CD14-positive monocyte (primary cell): ENCODE data around the gene RASGRF2. TPM values are rescaled to one million over a fixed set of nuclear protein-coding genes. Genes with fewer than 3 reads are reported as not detected.

Experiments
- DNase-seq, 3 donors: peaks; one replicate each; pipeline ENCODE4 v3.0.0-alpha.2; 2011 to 2022
- H2AFZ ChIP-seq: 2 replicates; pipeline ENCODE4 v1.6.0; 2012; ENCODE audit warnings: mild to moderate bottlenecking, low read depth, low read length, inconsistent platforms; ENCODE audit not compliant: insufficient read depth, poor library complexity, severe bottlenecking
- H3K27ac ChIP-seq, 2 donors: 1 replicate in 1 of 2; 2 replicates in 1 of 2; pipeline ENCODE4 v1.5.1; 2012 to 2013; ENCODE audit warnings: low read length in 2 of 2, control low read depth in 1 of 2, inconsistent platforms in 1 of 2, low read depth in 1 of 2, mild to moderate bottlenecking in 1 of 2
- H3K27me3 ChIP-seq, 2 donors: one replicate each; pipeline versions ENCODE4 v1.6.0 to v1.6.1; 2011 to 2013; ENCODE audit warnings: low read length in 2 of 2; ENCODE audit not compliant: control insufficient read depth in 2 of 2, insufficient read depth in 2 of 2
- H3K36me3 ChIP-seq, 2 donors: replicated peaks in 1 of 2; 1 replicate in 1 of 2; 2 replicates in 1 of 2; pipeline versions ENCODE4 v1.5.1 to v1.6.1; 2012 to 2013; ENCODE audit warnings: low read length in 2 of 2, control low read depth in 1 of 2, inconsistent platforms in 1 of 2, mild to moderate bottlenecking in 1 of 2; ENCODE audit not compliant: insufficient read depth in 2 of 2, control insufficient read depth in 1 of 2
- H3K4me1 ChIP-seq, 2 donors: 1 replicate in 1 of 2; 2 replicates in 1 of 2; pipeline versions ENCODE4 v1.5.1 to v1.6.1; 2012 to 2013; ENCODE audit warnings: low read length in 2 of 2, control low read depth in 1 of 2, inconsistent platforms in 1 of 2, mild to moderate bottlenecking in 1 of 2, moderate library complexity in 1 of 2; ENCODE audit not compliant: insufficient read depth in 2 of 2, control insufficient read depth in 1 of 2
- H3K4me2 ChIP-seq: replicated peaks from 2 replicates; pipeline ENCODE3; 2012; ENCODE audit warnings: low read length, moderate library complexity, mild to moderate bottlenecking; ENCODE audit not compliant: poor library complexity, severe bottlenecking; ENCODE audit errors: extremely low read depth
- H3K4me3 ChIP-seq, 3 experiments: fragments of 200-600 bp in 1 of 3; sonication (generic) in 1 of 3; replicated peaks in 1 of 3; 1 replicate in 2 of 3; 2 replicates in 1 of 3; pipeline ENCODE4 v1.5.1; 2011 to 2013; ENCODE audit warnings: low read length in 3 of 3, mild to moderate bottlenecking in 3 of 3, control low read depth in 2 of 3, low read depth in 2 of 3, inconsistent platforms in 1 of 3, moderate library complexity in 1 of 3
- H3K79me2 ChIP-seq: 2 replicates; pipeline ENCODE4 v1.6.0; 2012; ENCODE audit warnings: mild to moderate bottlenecking, control low read depth, inconsistent platforms, low read length, moderate library complexity; ENCODE audit not compliant: insufficient read depth
- H3K9ac ChIP-seq: 2 replicates; pipeline ENCODE4 v1.6.0; 2017; ENCODE audit warnings: low read length, mild to moderate bottlenecking; ENCODE audit not compliant: insufficient read depth, poor library complexity, severe bottlenecking
- H3K9me3 ChIP-seq, 2 donors: replicated peaks in 1 of 2; 1 replicate in 1 of 2; 2 replicates in 1 of 2; pipeline versions ENCODE4 v1.5.1 to v1.6.1; 2012 to 2013; ENCODE audit warnings: low read length in 2 of 2, control low read depth in 1 of 2; ENCODE audit not compliant: control insufficient read depth in 1 of 2, insufficient read depth in 1 of 2
- H4K20me1 ChIP-seq: 2 replicates; pipeline ENCODE4 v1.6.0; 2012; ENCODE audit warnings: mild to moderate bottlenecking, low read length, control low read depth, moderate library complexity; ENCODE audit not compliant: insufficient read depth
- H3K27ac Mint-ChIP-seq, 7 donors: one replicate each; pipeline ENCODE4 v1.8.0; 2020; ENCODE audit warnings: mild to moderate bottlenecking in 7 of 7, mixed read lengths in 7 of 7, moderate library complexity in 6 of 7, inconsistent platforms in 2 of 7
- H3K27me3 Mint-ChIP-seq, 3 donors: one replicate each; pipeline ENCODE4 v1.8.0; 2021 to 2022; ENCODE audit warnings: low read depth in 3 of 3, mild to moderate bottlenecking in 3 of 3, mixed read lengths in 3 of 3, moderate library complexity in 3 of 3, inconsistent platforms in 1 of 3
- H3K36me3 Mint-ChIP-seq, 2 donors: one replicate each; pipeline ENCODE4 v1.8.0; 2020; ENCODE audit warnings: mixed read lengths in 2 of 2, inconsistent platforms in 1 of 2, mild to moderate bottlenecking in 1 of 2
- H3K4me1 Mint-ChIP-seq: one replicate; pipeline ENCODE4 v1.8.0; 2020; ENCODE audit warnings: mild to moderate bottlenecking, mixed read lengths
- H3K4me3 Mint-ChIP-seq, 2 donors: one replicate each; pipeline ENCODE4 v1.8.0; 2020; ENCODE audit warnings: mild to moderate bottlenecking in 2 of 2, mixed read lengths in 2 of 2, moderate library complexity in 1 of 2
- H3K9me3 Mint-ChIP-seq, 7 donors: one replicate each; pipeline ENCODE4 v1.8.0; 2020 to 2022; ENCODE audit warnings: mixed read lengths in 7 of 7, mild to moderate bottlenecking in 6 of 7, moderate library complexity in 6 of 7, inconsistent platforms in 2 of 7
- CTCF ChIP-seq: fragments of 200-600 bp; IDR thresholded peaks from one replicate; pipeline ENCODE4 v1.8.0; 2022; ENCODE audit warnings: antibody characterized with exemption, mild to moderate bottlenecking
- WGBS: methylation state at CpG from one replicate; pipeline ENCODE4 v1.1.5; 2013; ENCODE audit warnings: missing lambda C conversion rate; ENCODE audit not compliant: insufficient coverage; 5-methylcytosine and 5-hydroxymethylcytosine counted together
- intact Hi-C, 2 donors: fragments of 100-400 bp; cut with micrococcal nuclease; formaldehyde crosslinking; loops; one replicate each; pipeline versions ENCODE4 v1.15.0 to v1.15.1; 2023
- polyA plus RNA-seq, 3 donors: library from polyadenylated mRNA; depleted of rRNA in 1 of 3; unstranded in 2 of 3; stranded (reverse) in 1 of 3; fragments of 300-500 nt in 2 of 3; fragments of >200 nt in 1 of 3; fragmentation: Illumina TruSeq in 2 of 3; gene quantifications; 1 replicate in 2 of 3; 2 replicates in 1 of 3; pipeline ENCODE4 v1.2.3, GENCODE V29; 2012 to 2021

Gene RASGRF2
- polyA plus RNA-seq, 3 donors = 0.01 to 0.02 TPM; not detected in 1

GRCh38 chr5:80958616-80959015 is 1.5 kb upstream of the RASGRF2 start:
- Histone ChIP-seq H3K4me1 (peaks cover 0 to 7% of the 10 kb centered on the region in 2 donors), H3K36me3 (no peaks in the 10 kb centered on the region), H3K4me2 (no peak overlapping the region), H2AFZ (no peak overlapping the region), H3K27me3 (peaks cover 72% of the 10 kb centered on the region in 2 donors), H4K20me1 (no peaks in the 10 kb centered on the region), H3K79me2 (no peaks in the 10 kb centered on the region), H3K9ac (no peak overlapping the region), H3K27ac (no peak overlapping the region), H3K4me3 (no peak overlapping the region), H3K9me3 (peaks cover 0 to 4% of the 10 kb centered on the region in 2 donors)
- Mint-ChIP-seq H3K27ac (no peak overlapping the region), H3K4me3 (peak overlapping the region in 1 of 2 donors; percentile 17), H3K36me3 (peaks cover 2 to 7% of the 10 kb centered on the region in 2 donors), H3K27me3 (peaks cover 57 to 64% (median 58%) of the 10 kb centered on the region in 3 donors), H3K9me3 (peaks cover 0 to 9% (median 5%) of the 10 kb centered on the region in 7 donors), H3K4me1 (peaks cover 8% of the 10 kb centered on the region)
- intact Hi-C loops = no loop called here
- DNase-seq = no peak
- WGBS = no CpG with 5 or more reads among the region's 4 CpGs
- TF ChIP-seq CTCF = no peak

GRCh38 chr5:80959138-80959537 is 1.0 kb upstream of the RASGRF2 start:
- H3K9ac ChIP-seq = no peak overlapping the region
- no peak overlapping the region for H3K27ac ChIP-seq
- Mint-ChIP-seq H3K4me3 (peak overlapping the region in 1 of 2 donors; percentile 93), H3K36me3 (peaks cover 2 to 7% of the 10 kb centered on the region in 2 donors), H3K9me3 (peaks cover 0 to 9% (median 5%) of the 10 kb centered on the region in 7 donors), H3K27me3 (peaks cover 57 to 67% (median 60%) of the 10 kb centered on the region in 3 donors), H3K27ac (no peak overlapping the region), H3K4me1 (peaks cover 8% of the 10 kb centered on the region)
- DNase-seq = no peak
- H4K20me1 ChIP-seq = no peaks in the 10 kb centered on the region
- peaks cover 74 to 77% of the 10 kb centered on the region in 2 donors for H3K27me3 ChIP-seq
- no peak overlapping the region for H3K4me2 ChIP-seq
- intact Hi-C loops = no loop called here
- TF ChIP-seq CTCF = no peak
- H3K4me3 ChIP-seq = no peak overlapping the region
- 86% methylated on average over 8 of the region's 8 CpGs for WGBS
- peaks cover 0 to 4% of the 10 kb centered on the region in 2 donors for H3K9me3 ChIP-seq
- no peak overlapping the region for H2AFZ ChIP-seq
- no peaks in the 10 kb centered on the region for H3K36me3 ChIP-seq
- H3K79me2 ChIP-seq = no peaks in the 10 kb centered on the region
- H3K4me1 ChIP-seq = peaks cover 0 to 7% of the 10 kb centered on the region in 2 donors
